ENCODE results near the gene PRKCH.

The PRKCH gene

DNA sequence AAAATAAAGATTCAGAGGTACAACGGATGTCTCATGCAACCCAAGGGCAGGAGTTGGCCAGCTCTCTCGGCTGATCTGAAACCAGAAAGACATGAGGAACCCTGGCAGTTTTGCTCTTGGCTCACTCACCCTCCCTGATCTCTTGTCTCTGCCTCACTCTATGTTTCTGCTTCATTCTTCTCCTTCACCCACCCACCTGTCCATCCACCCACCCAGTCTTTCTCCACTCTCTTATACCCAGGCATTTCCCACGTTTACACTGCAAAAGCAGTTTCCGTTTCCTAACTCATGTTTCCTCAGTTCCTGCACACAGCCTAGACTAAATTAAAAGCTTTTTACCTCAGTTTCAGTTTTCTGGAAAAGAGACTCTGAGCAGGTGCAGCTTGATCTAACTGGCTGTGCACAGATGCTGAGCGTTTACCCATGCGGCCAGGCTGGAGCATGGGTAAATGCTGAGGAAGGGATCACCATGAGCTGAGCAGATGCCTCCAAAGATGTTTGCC, 157.6 kb downstream of the PRKCH start:
- Histone ChIP-seq H3K36me3 (ENCODE audit: insufficient read depth, low read length) (no peaks in the 10 kb centered on the region), H3K27me3 (ENCODE audit: insufficient read depth, low read length) (no peaks in the 10 kb centered on the region), H2AFZ (ENCODE audit: low read length, unreplicated experiment) (no peak overlapping the region), H3K4me1 (ENCODE audit: control insufficient read depth, insufficient read depth, low read length, unreplicated experiment) (peaks cover 61% of the 10 kb centered on the region), H3K4me3 (ENCODE audit: low read depth, low read length) (no peak overlapping the region), H3K27ac (ENCODE audit: low read depth, low read length) (peak overlapping the region; percentile 99), H3K79me2 (ENCODE audit: control insufficient read depth, insufficient read depth, low read length, unreplicated experiment) (peaks cover 51% of the 10 kb centered on the region)

DNA sequence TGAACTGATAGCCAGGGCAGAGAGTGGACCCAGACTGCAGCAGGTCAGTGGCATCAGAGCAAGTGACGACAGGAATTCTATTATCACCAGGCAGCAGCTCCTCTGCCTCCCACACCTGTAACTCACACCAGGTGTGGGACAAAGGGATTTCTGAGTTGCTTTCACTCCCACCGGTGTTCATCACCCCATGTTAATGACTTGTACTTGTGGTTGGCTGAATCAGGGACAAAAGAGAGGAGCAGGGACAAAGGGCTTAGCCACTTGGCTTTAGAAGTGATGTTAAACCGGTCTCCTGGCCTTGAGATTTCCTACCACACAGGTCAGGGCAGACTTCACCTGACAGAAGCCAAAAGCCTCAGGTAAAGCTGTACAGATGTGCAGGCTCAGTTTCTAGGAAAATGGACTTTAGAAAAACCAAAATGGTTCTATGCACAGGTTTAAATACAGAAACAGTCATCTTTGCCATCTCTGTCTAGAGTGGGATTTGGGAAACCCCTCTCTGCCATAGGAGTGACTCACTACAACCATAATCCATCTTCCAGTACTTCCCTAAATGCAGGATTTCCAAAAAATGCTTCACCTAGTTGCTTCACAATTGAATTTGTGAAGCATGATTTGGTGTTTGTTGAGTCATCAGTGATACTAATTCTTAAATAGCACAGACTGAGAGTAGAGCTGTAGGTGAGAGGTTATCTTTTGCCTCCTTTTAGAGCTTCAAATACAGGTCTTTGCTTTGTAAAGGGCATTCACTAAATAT, 158.5 kb downstream of the PRKCH start:
- no peak overlapping the region for H2AFZ ChIP-seq (ENCODE audit: low read length, unreplicated experiment)
- H3K36me3 ChIP-seq (ENCODE audit: insufficient read depth, low read length) = no peaks in the 10 kb centered on the region
- H3K4me1 ChIP-seq (ENCODE audit: control insufficient read depth, insufficient read depth, low read length, unreplicated experiment) = peaks cover 55% of the 10 kb centered on the region

GRCh38 chr14:61480704-61481285, 159.4 kb downstream of the PRKCH start:
- no peaks in the 10 kb centered on the region for H3K36me3 ChIP-seq (ENCODE audit: insufficient read depth, low read length)
- peaks cover 37% of the 10 kb centered on the region for H3K79me2 ChIP-seq (ENCODE audit: control insufficient read depth, insufficient read depth, low read length, unreplicated experiment)
- no peaks in the 10 kb centered on the region for H3K27me3 ChIP-seq (ENCODE audit: insufficient read depth, low read length)
- H2AFZ ChIP-seq (ENCODE audit: low read length, unreplicated experiment) = no peak overlapping the region
- no peak overlapping the region for H3K4me3 ChIP-seq (ENCODE audit: low read depth, low read length)
- H3K4me1 ChIP-seq (ENCODE audit: control insufficient read depth, insufficient read depth, low read length, unreplicated experiment) = peaks cover 47% of the 10 kb centered on the region
- peak overlapping the region; percentile 99; the same call in 1 of the 2 replicates for H3K27ac ChIP-seq (ENCODE audit: low read depth, low read length)

More for the DNA sequence above, 158.5 kb downstream of the PRKCH start:
- Histone ChIP-seq H3K27ac (ENCODE audit: low read depth, low read length) (peak overlapping the region; percentile 99), H3K4me3 (ENCODE audit: low read depth, low read length) (no peak overlapping the region), H3K27me3 (ENCODE audit: insufficient read depth, low read length) (no peaks in the 10 kb centered on the region), H3K79me2 (ENCODE audit: control insufficient read depth, insufficient read depth, low read length, unreplicated experiment) (peaks cover 44% of the 10 kb centered on the region)

DNA sequence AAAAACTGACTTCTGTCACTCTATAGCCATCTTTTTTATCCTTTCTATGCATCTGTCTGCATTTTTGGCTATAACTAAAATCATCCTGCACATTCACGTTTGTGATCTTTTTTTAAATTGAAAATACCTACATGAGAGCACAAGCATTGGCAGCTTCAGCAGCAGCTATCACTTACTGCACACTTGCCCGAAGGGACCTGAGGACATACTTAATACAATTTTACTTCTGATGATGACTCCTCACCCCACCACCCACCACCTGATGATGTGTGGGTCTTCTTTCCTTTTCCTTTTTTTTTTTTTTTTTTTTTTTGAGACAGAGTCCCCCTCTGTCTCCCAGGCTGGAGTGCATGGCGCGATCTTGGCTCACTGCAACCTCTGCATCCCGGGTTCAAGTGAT, 160.3 kb downstream of the PRKCH start:
- Histone ChIP-seq H3K4me3 (ENCODE audit: low read depth, low read length) (no peak overlapping the region), H3K4me1 (ENCODE audit: control insufficient read depth, insufficient read depth, low read length, unreplicated experiment) (peaks cover 39% of the 10 kb centered on the region), H3K36me3 (ENCODE audit: insufficient read depth, low read length) (0 out of 2 replicates have a peak, but pooled peaks cover 5% of the 10 kb centered on the region), H3K27me3 (ENCODE audit: insufficient read depth, low read length) (no peaks in the 10 kb centered on the region), H2AFZ (ENCODE audit: low read length, unreplicated experiment) (no peak overlapping the region), H3K79me2 (ENCODE audit: control insufficient read depth, insufficient read depth, low read length, unreplicated experiment) (peaks cover 29% of the 10 kb centered on the region), H3K27ac (ENCODE audit: low read depth, low read length) (no peak overlapping the region)

GRCh38 chr14:61482348-61483206, 161.2 kb downstream of the PRKCH start:
- Histone ChIP-seq H3K27ac (ENCODE audit: low read depth, low read length) (no peak overlapping the region), H2AFZ (ENCODE audit: low read length, unreplicated experiment) (no peak overlapping the region), H3K79me2 (ENCODE audit: control insufficient read depth, insufficient read depth, low read length, unreplicated experiment) (peaks cover 24% of the 10 kb centered on the region), H3K4me3 (ENCODE audit: low read depth, low read length) (no peak overlapping the region), H3K36me3 (ENCODE audit: insufficient read depth, low read length) (0 out of 2 replicates have a peak, but pooled peaks cover 5% of the 10 kb centered on the region), H3K27me3 (ENCODE audit: insufficient read depth, low read length) (no peaks in the 10 kb centered on the region), H3K4me1 (ENCODE audit: control insufficient read depth, insufficient read depth, low read length, unreplicated experiment) (peaks cover 32% of the 10 kb centered on the region)

GRCh38 chr14:61483476-61483875, 162.1 kb downstream of the PRKCH start:
- Histone ChIP-seq H3K79me2 (ENCODE audit: control insufficient read depth, insufficient read depth, low read length, unreplicated experiment) (peaks cover 18% of the 10 kb centered on the region), H3K27ac (ENCODE audit: low read depth, low read length) (no peak overlapping the region), H3K36me3 (ENCODE audit: insufficient read depth, low read length) (0 out of 2 replicates have a peak, but pooled peaks cover 5% of the 10 kb centered on the region), H2AFZ (ENCODE audit: low read length, unreplicated experiment) (no peak overlapping the region), H3K4me1 (ENCODE audit: control insufficient read depth, insufficient read depth, low read length, unreplicated experiment) (peaks cover 25% of the 10 kb centered on the region), H3K27me3 (ENCODE audit: insufficient read depth, low read length) (no peaks in the 10 kb centered on the region), H3K4me3 (ENCODE audit: low read depth, low read length) (no peak overlapping the region)

DNA sequence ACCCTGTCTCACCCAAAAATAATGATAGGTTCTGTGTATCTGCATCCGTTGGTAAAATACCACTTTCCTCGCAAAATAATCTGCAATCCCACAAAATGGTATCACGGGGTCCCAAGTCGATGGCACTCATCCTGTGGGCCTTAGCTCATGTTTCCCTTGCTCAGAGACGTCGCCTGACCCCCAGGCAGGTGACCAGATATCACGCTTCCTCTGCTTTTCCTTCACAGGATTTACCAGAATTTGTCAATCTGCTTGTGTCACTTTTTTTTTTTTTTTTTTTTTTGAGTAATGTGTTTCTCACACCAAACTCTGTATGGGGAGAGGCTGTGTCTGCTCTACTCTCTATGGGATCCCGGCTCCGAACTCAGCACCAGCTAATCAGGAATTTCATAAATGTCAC, 162.7 kb downstream of the PRKCH start:
- Histone ChIP-seq H3K27ac (ENCODE audit: low read depth, low read length) (no peak overlapping the region), H2AFZ (ENCODE audit: low read length, unreplicated experiment) (no peak overlapping the region), H3K27me3 (ENCODE audit: insufficient read depth, low read length) (no peaks in the 10 kb centered on the region), H3K79me2 (ENCODE audit: control insufficient read depth, insufficient read depth, low read length, unreplicated experiment) (peaks cover 16% of the 10 kb centered on the region), H3K4me1 (ENCODE audit: control insufficient read depth, insufficient read depth, low read length, unreplicated experiment) (peaks cover 25% of the 10 kb centered on the region), H3K36me3 (ENCODE audit: insufficient read depth, low read length) (0 out of 2 replicates have a peak, but pooled peaks cover 5% of the 10 kb centered on the region), H3K4me3 (ENCODE audit: low read depth, low read length) (no peak overlapping the region)

- Histone ChIP-seq H3K27me3 (ENCODE audit: insufficient read depth, low read length) (no peaks in the 10 kb centered on the region), H2AFZ (ENCODE audit: low read length, unreplicated experiment) (no peak overlapping the region), H3K36me3 (ENCODE audit: insufficient read depth, low read length) (0 out of 2 replicates have a peak, but pooled peaks cover 5% of the 10 kb centered on the region), H3K79me2 (ENCODE audit: control insufficient read depth, insufficient read depth, low read length, unreplicated experiment) (peaks cover 9% of the 10 kb centered on the region), H3K4me3 (ENCODE audit: low read depth, low read length) (no peak overlapping the region), H3K27ac (ENCODE audit: low read depth, low read length) (no peak overlapping the region), H3K4me1 (ENCODE audit: control insufficient read depth, insufficient read depth, low read length, unreplicated experiment) (peaks cover 25% of the 10 kb centered on the region)
Observed at GRCh38 chr14:61484826-61485584, 163.6 kb downstream of the PRKCH start.

DNA sequence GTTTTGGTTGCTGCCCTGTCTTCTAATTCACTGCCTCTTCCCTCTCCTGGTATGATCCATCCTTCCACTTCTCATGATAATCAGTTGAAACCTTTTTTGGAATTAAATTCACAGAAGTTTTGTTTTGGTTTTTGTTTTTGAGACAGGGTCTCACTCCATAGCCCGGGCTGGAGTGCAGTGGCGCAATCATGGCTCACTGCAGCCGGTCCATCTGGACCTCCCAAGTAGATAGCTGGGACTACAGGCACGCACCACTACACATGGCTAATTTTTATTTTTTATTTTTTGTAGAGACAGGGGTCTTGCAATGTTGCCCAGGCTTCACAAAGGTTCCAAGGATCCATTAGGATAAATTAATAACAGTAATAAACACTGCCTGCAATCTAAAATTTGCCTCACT, 164.3 kb downstream of the PRKCH start:
- peaks cover 6% of the 10 kb centered on the region for H3K79me2 ChIP-seq (ENCODE audit: control insufficient read depth, insufficient read depth, low read length, unreplicated experiment)
- H3K4me3 ChIP-seq (ENCODE audit: low read depth, low read length) = no peak overlapping the region
- H3K27me3 ChIP-seq (ENCODE audit: insufficient read depth, low read length) = no peaks in the 10 kb centered on the region
- no peak overlapping the region for H2AFZ ChIP-seq (ENCODE audit: low read length, unreplicated experiment)
- 0 out of 2 replicates have a peak, but pooled peaks cover 5% of the 10 kb centered on the region for H3K36me3 ChIP-seq (ENCODE audit: insufficient read depth, low read length)
- H3K27ac ChIP-seq (ENCODE audit: low read depth, low read length) = no peak overlapping the region
- peaks cover 20% of the 10 kb centered on the region for H3K4me1 ChIP-seq (ENCODE audit: control insufficient read depth, insufficient read depth, low read length, unreplicated experiment)
